HG02588 (cell line): Measurements from ENCODE around the gene RSPH3.

Experiments
- ATAC-seq: cut with Tn5 transposase; IDR thresholded peaks from one replicate; pipeline ENCODE4 v1.9.1; 2021; ENCODE audit warnings: mild to moderate bottlenecking, moderate library complexity; ENCODE audit not compliant: unreplicated experiment

RSPH3 gene

DNA sequence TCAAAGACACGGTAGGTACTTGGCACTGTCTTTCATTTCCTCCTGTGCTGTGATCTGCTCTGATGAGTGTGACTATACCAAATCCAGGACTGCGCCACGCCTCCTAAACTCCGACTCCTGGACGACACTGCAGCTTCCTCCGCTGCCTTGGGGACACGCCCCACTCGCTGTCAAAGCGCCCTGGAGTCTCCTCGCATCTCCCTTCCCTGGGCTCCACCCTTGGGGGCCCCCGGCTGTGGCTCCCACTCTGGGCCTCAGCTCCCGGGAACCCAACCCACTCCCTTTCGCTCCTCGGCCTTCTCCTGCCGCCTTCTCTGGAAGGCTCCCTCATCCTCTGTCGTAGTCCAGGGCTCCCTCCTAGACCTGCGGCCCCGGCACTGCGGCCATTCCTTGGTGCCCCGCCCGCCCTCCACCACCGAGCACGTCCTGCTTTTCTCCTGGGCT lies 61.2 kb downstream of the RSPH3 start:
- no peak for ATAC-seq

DNA sequence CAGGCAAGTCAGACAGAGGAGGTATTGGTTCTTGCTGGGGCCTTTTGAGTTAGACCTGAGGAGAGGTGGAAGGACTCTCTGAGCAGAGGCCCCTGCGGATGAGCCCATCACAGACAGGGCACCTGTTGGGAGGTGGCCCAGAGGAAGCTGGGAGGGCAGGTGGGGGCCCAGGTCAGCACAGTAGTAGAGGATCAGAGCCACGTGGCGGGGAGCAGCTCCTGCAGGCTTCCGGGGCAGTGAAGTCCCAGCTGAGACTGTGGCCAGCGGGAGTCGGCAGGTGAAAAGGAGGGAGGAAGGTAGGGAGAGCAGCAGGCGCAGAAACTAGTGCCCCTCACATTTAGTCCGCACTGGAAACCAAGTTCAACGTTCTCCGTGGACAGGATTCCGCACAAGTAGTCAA lies 61.8 kb downstream of the RSPH3 start:
- no peak for ATAC-seq

- no peak for ATAC-seq
Measured at GRCh38 chr6:158934157-158934556, 65.8 kb downstream of the RSPH3 start.

- no peak for ATAC-seq
Measured at GRCh38 chr6:158933079-158933595, 66.9 kb downstream of the RSPH3 start.

- no peak for ATAC-seq
Measured at GRCh38 chr6:158928068-158928467, 71.9 kb downstream of the RSPH3 start.

DNA sequence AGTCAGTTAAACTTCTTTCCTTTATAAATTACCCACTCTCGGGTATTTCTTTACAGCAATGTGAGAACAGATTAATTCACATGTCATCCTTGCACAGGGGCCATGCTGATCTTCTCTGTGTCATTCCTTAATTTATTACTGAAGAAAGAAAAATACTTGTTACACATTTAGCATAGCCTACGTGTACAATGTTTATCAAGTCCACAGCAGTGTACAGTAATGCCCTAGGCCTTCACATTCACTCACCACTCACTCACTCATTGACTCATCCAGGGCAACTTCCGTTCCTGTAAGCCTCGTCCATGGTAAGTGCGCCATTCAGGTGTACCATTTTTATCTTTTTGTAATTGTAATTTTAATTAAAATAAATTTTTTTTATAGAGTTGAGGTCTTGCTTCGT lies 73.6 kb downstream of the RSPH3 start:
- ATAC-seq, result no peak

- no peak for ATAC-seq
Measured at GRCh38 chr6:158924499-158925455, 75.2 kb downstream of the RSPH3 start.

GRCh38 chr6:158923805-158924498 lies 76.0 kb downstream of the RSPH3 start:
- ATAC-seq, result no peak
